ENCODE data around the gene ANKRD9. TPM values are rescaled to one million over a fixed set of nuclear protein-coding genes. Genes with fewer than 3 reads are reported as not detected.

ANKRD9 gene
- total and polyA plus RNA-seq, 9 donors: 9.1 to 23.5 (median 13.7) TPM

DNA sequence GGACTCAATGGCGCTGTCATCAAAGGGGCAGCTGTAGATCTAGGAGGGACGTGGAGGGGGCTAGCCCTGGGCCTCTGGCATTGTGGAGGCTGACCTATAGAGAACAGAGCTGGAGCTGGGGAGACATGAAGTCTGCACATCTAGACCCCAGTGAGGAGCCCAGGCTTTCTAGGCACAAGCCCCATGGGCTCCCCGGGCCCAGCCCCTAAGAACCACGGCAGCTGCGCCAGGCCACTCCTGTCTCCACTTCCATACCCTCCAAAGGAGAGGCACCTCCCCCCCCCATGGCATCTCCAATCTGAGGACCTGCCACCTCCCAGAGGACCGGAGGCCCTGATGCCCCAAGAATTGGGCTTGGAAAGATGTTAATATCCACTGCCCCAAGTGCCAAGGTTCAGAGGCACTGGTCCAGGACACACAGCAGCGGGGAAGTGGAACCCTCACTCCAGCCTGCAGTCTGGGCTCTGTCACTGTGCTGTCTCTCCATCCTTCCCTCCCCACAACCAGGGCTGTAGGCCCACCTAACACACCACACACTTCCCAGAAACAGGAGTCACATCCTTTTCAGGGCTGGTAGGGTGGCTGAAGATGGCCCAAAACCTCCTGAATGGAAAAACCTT, 4.5 kb downstream of the ANKRD9 start:
- Histone ChIP-seq H3K9me3 (replicated peaks; ENCODE audit: control insufficient read depth, low read depth, low read length) (no peaks in the 10 kb centered on the region), H3K27me3 (ENCODE audit: control insufficient read depth, insufficient read depth, low read length) (no peaks in the 10 kb centered on the region), H3K36me3 (ENCODE audit: control insufficient read depth, insufficient read depth, low read length) (peaks cover 15% of the 10 kb centered on the region), H3K27ac (ENCODE audit: low read length) (peak overlapping the region; percentile 62), H3K4me3 (ENCODE audit: low read length) (no peak overlapping the region), H3K4me1 (ENCODE audit: control insufficient read depth, insufficient read depth, low read length) (peaks cover 36% of the 10 kb centered on the region)
- 65% methylated on average over 3 of the region's 7 CpGs for WGBS (ENCODE audit: insufficient coverage)
- DNase-seq: no peak

DNA sequence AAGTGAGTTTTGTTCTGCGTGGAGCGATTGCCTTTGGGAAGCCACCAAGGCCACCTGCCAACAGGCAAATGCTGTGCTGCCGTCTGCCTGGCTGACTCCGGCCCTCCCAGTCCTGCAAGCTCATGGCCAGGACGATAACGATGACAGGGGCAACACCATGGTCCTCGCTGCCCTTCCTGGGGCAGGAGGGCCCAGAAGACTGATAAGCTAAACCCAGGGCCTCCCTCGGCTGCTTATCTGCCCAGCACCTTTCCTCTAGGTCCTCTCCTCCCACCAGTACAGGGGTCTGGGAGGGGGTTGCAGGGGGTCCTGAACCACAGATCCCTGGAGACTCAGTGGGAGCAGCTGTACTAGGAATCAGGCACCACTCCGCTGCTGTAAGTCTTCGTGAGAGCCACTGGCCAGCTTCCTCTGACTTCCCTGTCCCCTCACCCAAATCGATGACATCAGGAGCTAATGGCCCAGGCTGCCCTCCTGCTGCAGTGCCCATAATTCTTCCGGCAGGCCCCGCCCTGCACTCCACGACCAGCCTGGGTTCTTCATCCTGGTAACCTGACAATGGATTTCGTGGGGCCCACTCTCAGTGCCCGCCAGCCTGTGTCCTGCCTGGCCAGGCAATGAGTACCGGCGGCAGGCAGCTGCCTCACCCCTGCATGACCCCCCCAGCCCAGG, 5.1 kb downstream of the ANKRD9 start:
- peaks cover 42% of the 10 kb centered on the region for H3K4me1 ChIP-seq (ENCODE audit: control insufficient read depth, insufficient read depth, low read length)
- DNase-seq: no peak
- H3K27ac ChIP-seq (ENCODE audit: low read length): peak overlapping the region; percentile 62
- no peaks in the 10 kb centered on the region for H3K27me3 ChIP-seq (ENCODE audit: control insufficient read depth, insufficient read depth, low read length)
- WGBS (ENCODE audit: insufficient coverage): 56% methylated on average over 17 of the region's 18 CpGs
- no peaks in the 10 kb centered on the region for H3K9me3 ChIP-seq (replicated peaks; ENCODE audit: control insufficient read depth, low read depth, low read length)
- H3K36me3 ChIP-seq (ENCODE audit: control insufficient read depth, insufficient read depth, low read length): peaks cover 15% of the 10 kb centered on the region
- H3K4me3 ChIP-seq (ENCODE audit: low read length): no peak overlapping the region

GRCh38 chr14:102503641-102504327, 5.8 kb downstream of the ANKRD9 start:
- Histone ChIP-seq H3K4me3 (ENCODE audit: low read length) (no peak overlapping the region), H3K27ac (ENCODE audit: low read length) (peak overlapping the region; percentile 62), H3K36me3 (ENCODE audit: control insufficient read depth, insufficient read depth, low read length) (peaks cover 21% of the 10 kb centered on the region), H3K4me1 (ENCODE audit: control insufficient read depth, insufficient read depth, low read length) (peaks cover 45% of the 10 kb centered on the region), H3K9me3 (replicated peaks; ENCODE audit: control insufficient read depth, low read depth, low read length) (no peaks in the 10 kb centered on the region), H3K27me3 (ENCODE audit: control insufficient read depth, insufficient read depth, low read length) (no peaks in the 10 kb centered on the region)
- DNase-seq: no peak
- 54% methylated on average over 6 of the region's 12 CpGs for WGBS (ENCODE audit: insufficient coverage)

- Histone ChIP-seq H3K9me3 (replicated peaks; ENCODE audit: control insufficient read depth, low read depth, low read length) (no peaks in the 10 kb centered on the region), H3K36me3 (ENCODE audit: control insufficient read depth, insufficient read depth, low read length) (peaks cover 34% of the 10 kb centered on the region), H3K4me1 (ENCODE audit: control insufficient read depth, insufficient read depth, low read length) (peaks cover 48% of the 10 kb centered on the region), H3K27me3 (ENCODE audit: control insufficient read depth, insufficient read depth, low read length) (no peaks in the 10 kb centered on the region), H3K27ac (ENCODE audit: low read length) (no peak overlapping the region), H3K4me3 (ENCODE audit: low read length) (no peak overlapping the region)
- DNase-seq: no peak
- 77% methylated on average over 10 of the region's 10 CpGs for WGBS (ENCODE audit: insufficient coverage)
These were observed 7.0 kb downstream of the ANKRD9 start for GRCh38 chr14:102502571-102502970.

DNA sequence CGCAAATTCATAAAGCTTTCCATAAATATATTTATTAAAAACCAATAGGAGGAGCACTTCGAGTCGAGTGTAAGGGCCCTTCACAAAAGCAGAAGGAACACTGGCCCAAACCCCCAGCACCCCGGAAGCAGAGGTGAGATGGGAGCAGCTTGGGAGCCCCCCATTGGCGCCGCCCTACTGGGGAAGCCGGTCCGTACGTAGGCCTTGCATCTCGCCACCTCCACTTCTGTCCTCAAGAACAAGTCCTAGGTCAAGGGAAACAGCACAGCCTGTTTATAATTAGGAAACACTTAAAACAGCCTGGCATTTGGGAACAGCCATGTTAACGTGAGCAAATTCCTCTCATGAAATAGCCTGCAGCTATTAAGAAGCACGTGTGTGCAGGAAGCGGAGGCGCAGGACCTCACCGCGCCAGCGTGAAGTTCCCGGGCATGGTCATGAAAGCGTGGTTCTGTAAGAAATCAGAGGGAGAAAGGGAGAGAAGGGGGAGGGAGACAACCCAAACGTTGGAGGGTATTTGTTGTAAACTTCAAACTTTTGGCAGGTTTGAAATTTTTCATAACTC, 7.7 kb downstream of the ANKRD9 start:
- Histone ChIP-seq H3K27me3 (ENCODE audit: control insufficient read depth, insufficient read depth, low read length) (no peaks in the 10 kb centered on the region), H3K4me3 (ENCODE audit: low read length) (no peak overlapping the region), H3K9me3 (replicated peaks; ENCODE audit: control insufficient read depth, low read depth, low read length) (no peaks in the 10 kb centered on the region), H3K27ac (ENCODE audit: low read length) (no peak overlapping the region), H3K36me3 (ENCODE audit: control insufficient read depth, insufficient read depth, low read length) (peaks cover 40% of the 10 kb centered on the region), H3K4me1 (ENCODE audit: control insufficient read depth, insufficient read depth, low read length) (peaks cover 49% of the 10 kb centered on the region)
- 68% methylated on average over 15 of the region's 20 CpGs for WGBS (ENCODE audit: insufficient coverage)
- DNase-seq: no peak

DNA sequence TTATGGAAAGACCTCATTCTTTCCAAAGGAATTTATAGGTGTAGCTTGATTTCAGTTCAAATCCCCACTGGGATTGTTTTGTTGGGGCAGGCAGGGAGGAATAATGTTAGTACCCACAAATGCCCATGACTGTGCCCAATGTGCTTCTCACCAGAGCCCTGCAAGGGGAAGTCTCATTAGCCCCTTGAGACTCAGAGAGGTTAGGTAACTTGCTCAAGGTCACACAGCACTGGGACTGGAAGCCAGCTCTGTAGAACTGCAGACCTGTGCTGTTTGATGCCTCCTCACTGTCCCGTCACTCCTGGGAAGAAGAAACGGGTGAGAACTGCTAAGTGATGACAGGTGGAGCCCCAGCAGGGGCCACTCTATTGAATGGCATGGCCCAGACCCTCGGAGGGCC, 8.9 kb downstream of the ANKRD9 start:
- Histone ChIP-seq H3K36me3 (ENCODE audit: control insufficient read depth, insufficient read depth, low read length) (peaks cover 39% of the 10 kb centered on the region), H3K27me3 (ENCODE audit: control insufficient read depth, insufficient read depth, low read length) (no peaks in the 10 kb centered on the region), H3K4me3 (ENCODE audit: low read length) (no peak overlapping the region), H3K27ac (ENCODE audit: low read length) (peak overlapping the region; percentile 88), H3K4me1 (ENCODE audit: control insufficient read depth, insufficient read depth, low read length) (peaks cover 49% of the 10 kb centered on the region), H3K9me3 (replicated peaks; ENCODE audit: control insufficient read depth, low read depth, low read length) (no peaks in the 10 kb centered on the region)
- no peak for DNase-seq
- WGBS (ENCODE audit: insufficient coverage): 59% methylated on average over 3 of the region's 3 CpGs

DNA sequence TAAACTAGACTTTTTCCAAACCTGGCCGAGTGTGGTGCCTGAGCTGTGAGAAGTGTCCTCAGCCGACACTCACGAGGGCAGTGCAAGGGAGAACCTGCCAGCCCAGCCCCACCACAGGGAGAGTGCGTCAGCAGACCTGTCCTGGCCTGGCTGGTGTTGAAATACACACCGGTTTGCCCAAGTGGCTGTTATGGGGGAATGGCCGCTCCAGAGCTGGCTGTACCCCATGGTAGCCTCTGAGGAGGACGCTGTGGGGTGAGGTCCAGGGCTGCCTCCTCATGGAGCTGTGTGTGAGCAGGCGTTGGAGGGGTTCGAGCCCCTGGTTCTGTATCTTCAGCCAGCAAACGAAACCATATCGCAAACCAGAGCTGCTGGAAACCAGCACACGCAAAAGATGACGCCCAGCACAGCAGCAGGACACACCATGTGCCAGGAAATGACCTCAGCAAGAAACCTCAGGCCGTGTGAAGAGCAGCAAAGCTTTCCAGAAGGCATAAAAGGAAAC, 9.4 kb downstream of the ANKRD9 start:
- peak; percentile 94 for DNase-seq
- peaks cover 38% of the 10 kb centered on the region for H3K36me3 ChIP-seq (ENCODE audit: control insufficient read depth, insufficient read depth, low read length)
- H3K9me3 ChIP-seq (replicated peaks; ENCODE audit: control insufficient read depth, low read depth, low read length): no peaks in the 10 kb centered on the region
- no peak overlapping the region for H3K4me3 ChIP-seq (ENCODE audit: low read length)
- H3K27ac ChIP-seq (ENCODE audit: low read length): peak overlapping the region; percentile 88
- H3K4me1 ChIP-seq (ENCODE audit: control insufficient read depth, insufficient read depth, low read length): peaks cover 47% of the 10 kb centered on the region
- H3K27me3 ChIP-seq (ENCODE audit: control insufficient read depth, insufficient read depth, low read length): no peaks in the 10 kb centered on the region
- WGBS (ENCODE audit: insufficient coverage): 45% methylated on average over 13 of the region's 14 CpGs

DNA sequence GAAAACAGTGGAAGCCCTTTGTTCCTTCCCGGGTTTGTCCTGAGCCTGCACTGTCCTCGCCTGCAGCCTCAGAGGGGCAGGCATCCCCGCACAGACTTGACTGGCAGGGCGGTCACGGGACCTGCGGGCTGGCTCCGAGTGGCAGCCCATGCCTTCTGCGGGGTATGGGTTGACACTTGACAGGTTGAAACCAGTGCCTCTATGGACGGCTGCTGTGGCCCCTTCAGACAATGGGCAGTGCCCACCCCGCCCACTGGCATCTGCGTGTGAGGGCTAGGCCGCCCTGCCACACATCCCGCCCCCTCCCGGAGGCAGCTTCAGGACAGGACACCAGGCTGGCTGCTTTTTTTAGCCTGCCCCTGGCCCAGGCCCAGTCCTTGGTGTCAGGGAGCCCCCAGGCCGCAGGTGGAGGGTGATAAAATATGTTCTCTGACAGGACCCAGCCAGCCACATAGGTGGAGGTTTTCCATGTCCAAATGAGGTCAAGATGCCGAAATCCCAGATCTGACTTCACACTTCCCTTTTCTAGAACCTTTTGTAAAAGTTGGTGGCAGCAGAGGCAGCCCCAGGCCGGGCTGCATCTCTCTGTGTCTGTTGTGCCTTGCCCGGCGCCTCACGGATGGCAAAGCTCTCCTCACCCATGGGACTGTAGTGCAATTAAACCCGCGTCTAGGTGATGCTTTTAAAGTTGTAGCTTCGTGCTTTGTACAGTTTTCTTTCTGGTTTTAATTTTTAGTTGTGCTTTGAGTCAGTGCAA, 10.0 kb downstream of the ANKRD9 start:
- Histone ChIP-seq H3K4me3 (ENCODE audit: low read length) (no peak overlapping the region), H3K4me1 (ENCODE audit: control insufficient read depth, insufficient read depth, low read length) (peaks cover 41% of the 10 kb centered on the region), H3K27me3 (ENCODE audit: control insufficient read depth, insufficient read depth, low read length) (no peaks in the 10 kb centered on the region), H3K27ac (ENCODE audit: low read length) (peak overlapping the region; percentile 88), H3K9me3 (replicated peaks; ENCODE audit: control insufficient read depth, low read depth, low read length) (no peaks in the 10 kb centered on the region), H3K36me3 (ENCODE audit: control insufficient read depth, insufficient read depth, low read length) (peaks cover 38% of the 10 kb centered on the region)
- DNase-seq: peak; percentile 53
- 85% methylated on average over 16 of the region's 23 CpGs for WGBS (ENCODE audit: insufficient coverage)

- no peak for DNase-seq
- H3K4me3 ChIP-seq (ENCODE audit: low read length): no peak overlapping the region
- H3K27ac ChIP-seq (ENCODE audit: low read length): no peak overlapping the region
- peaks cover 33% of the 10 kb centered on the region for H3K4me1 ChIP-seq (ENCODE audit: control insufficient read depth, insufficient read depth, low read length)
- no peaks in the 10 kb centered on the region for H3K27me3 ChIP-seq (ENCODE audit: control insufficient read depth, insufficient read depth, low read length)
- H3K9me3 ChIP-seq (replicated peaks; ENCODE audit: control insufficient read depth, low read depth, low read length): no peaks in the 10 kb centered on the region
- peaks cover 38% of the 10 kb centered on the region for H3K36me3 ChIP-seq (ENCODE audit: control insufficient read depth, insufficient read depth, low read length)
- 83% methylated on average over 9 of the region's 21 CpGs for WGBS (ENCODE audit: insufficient coverage)
These were observed 10.8 kb downstream of the ANKRD9 start for GRCh38 chr14:102498678-102499265.
